Kasumi-1 (cell line): ENCODE measurements around the gene OLFML1.
A peak's percentile ranks its signal among the peaks of the same experiment; 100 is the strongest.
"Not testable (repeated sequence)": the region's sequence is repeated elsewhere in the genome, so short reads cannot be mapped to it uniquely, and the experiment has no call there.

ENCODE experiments used
- DNase-seq, 2 experiments: peaks; one replicate each; lab custom pipeline; 2025; lab: John Stamatoyannopoulos, UW

Gene OLFML1

DNA sequence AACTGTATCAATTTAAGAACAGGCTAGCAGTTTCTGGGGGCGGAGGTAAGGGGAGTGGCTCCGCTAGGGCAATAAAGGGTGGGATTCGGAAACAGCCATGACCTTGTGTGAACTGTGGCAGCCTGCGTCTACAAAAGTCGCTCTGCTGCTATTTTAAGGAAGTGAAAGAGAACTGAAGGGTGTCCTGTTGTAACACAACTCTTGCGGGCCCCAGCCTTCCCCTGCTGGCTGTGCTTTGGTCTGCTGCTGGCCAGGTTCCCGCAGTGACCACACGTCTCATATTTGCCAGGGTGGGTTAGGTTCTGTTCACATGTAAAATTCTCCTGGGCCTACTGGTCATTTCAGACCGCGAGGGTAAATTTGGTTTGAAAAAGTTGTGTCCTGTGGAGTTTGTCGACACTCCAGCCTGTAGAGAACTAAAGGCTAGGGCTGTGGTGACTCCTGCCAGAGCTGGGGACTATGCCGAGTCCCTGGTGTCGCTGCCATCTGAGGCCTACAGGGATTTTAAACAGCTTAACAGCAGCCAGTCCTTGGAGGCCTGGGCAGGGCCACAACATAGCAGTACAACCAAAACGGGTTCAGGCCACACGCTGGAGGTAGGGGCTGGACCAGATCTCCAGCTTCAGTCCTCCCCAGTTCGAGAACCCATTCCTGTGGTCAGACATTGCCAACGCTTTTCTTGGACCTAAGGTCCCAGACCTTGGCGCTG, 27.4 kb downstream of the OLFML1 start:
- DNase-seq, result peak; percentile 67 to 73

DNA sequence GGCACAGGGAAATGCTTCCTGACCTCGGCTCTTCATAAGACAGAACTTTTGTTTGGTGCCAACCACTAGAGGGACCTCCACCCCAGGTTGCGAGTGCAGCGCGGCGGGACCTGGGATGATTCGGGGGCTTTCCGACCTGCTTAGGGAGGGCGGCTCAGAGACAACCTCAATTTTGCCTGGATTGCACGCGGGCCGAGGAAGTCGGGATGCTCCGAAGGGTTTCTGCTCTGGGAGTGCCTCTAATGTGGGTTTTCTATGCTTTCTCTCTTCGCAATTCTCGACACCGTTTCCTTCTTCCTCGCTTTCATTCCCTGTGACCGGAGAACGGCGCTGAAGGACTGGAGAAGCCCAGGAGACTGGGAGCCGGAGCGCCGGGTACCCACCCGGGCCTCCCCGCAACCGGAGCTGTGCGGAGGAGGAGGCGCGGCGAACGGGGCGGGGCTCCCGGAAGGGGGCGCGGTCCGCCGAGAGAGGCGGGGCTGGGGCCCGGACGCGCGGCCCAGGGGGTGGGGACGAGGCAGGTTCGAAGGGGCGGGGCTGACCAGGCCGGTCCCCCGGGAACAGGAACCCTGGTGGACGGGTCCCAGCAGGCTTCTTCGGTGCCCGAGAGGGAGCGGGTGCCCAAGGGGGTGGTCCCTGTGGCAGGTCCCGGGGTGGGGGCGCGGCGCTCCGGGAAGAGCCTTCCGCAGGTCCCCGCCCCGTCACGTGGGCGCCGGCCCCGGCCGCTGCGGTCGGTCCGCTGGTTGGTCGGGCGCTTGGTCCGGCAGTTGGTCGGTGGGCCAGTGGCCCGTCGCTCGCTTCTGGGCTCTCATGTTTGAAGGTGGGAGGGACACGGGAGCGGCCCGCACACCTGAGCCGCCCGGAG, 28.2 kb downstream of the OLFML1 start, which contains the start of gene PPFIBP2:
TSS of gene PPFIBP2 (plus strand) at position 766 of the 865 bp plus-strand sequence. CDS start 35,477 bp downstream, outside the sequence.
- DNase-seq, result peak; percentile 35 to 42

- peak in 1 of 2 experiments; percentile 1 for DNase-seq
Observed at GRCh38 chr11:7514099-7514591, 28.8 kb downstream of the OLFML1 start.

DNA sequence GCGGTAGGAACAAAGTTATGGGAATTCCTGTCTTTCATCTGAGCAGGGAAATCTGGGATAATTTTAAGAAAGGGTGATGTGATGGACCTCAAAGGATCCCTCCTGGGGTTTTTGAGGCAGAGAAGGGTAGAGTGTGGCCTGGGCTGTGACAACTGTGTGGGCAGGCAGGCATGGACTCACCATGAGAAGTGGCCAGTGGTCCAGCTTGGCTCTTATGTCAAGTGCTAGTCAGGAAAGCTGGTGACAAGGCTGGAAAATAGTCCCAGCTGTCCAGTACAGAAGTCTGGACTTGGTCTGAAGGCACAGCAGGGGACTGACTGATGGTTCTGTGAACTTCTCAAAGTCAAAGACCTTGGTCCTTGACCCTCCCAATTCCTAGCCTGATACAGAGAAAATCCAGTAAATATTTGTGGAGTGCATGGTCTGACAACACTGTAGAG, 30.2 kb downstream of the OLFML1 start:
- DNase-seq, result no peak

DNA sequence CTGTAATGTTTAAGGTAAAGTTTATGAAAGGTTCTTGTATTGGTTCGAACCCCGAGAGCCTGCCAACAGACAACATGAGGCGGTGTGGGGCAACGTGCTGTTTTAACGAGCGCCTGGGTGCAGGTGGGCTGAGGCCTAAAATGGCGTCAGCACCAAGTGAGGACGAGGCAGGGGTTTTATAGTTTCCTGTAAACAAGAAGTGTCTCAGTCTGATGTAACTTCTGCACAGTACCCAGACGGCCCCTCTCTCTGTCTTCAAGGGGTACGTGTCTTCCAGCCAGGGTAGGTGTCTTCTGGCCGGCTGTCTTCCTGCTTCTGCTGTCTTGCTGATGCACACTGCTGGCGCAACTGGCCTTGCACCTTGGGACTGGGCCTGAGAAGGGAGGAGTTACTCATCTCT, 31.2 kb downstream of the OLFML1 start:
- DNase-seq, result no peak

GRCh38 chr11:7517743-7518142, 32.4 kb downstream of the OLFML1 start:
- not testable (repeated sequence) for DNase-seq

DNA sequence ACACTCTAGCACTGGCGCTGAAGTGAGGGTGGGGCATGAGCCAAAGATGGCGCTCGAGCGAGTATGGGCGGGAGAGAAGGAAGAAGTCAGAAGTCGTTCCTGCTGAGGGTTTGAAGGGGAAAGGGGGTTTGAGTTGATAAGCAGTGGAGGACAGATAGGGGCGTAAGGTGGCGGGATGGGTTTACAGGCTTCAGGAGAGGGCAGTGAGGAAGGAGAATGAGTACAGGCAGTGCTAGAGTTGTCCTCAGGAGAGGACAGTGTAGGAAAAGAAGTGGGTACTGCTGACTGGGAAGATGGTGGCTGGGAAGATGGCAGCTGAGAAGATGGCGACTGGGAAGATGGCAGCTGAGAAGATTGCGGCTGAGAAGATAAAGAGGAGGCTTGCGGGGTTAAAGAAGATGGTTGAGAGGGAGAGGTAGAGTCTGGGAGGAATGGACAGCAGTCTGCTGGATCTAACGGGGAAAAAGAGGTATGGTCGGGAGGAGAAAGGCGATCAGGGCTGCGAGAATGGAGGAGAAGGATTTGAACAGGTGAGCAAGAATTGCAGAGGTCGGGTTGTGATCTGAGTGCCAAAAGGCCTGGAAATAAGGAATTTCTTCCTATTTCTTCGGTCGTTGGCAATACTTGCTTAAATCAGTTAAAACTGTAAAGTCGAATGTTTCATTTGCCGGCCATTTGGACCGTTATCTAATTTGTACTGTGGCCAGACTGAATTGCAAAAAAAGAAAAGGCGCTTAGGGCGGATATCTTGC, 33.7 kb downstream of the OLFML1 start:
- no peak for DNase-seq

DNA sequence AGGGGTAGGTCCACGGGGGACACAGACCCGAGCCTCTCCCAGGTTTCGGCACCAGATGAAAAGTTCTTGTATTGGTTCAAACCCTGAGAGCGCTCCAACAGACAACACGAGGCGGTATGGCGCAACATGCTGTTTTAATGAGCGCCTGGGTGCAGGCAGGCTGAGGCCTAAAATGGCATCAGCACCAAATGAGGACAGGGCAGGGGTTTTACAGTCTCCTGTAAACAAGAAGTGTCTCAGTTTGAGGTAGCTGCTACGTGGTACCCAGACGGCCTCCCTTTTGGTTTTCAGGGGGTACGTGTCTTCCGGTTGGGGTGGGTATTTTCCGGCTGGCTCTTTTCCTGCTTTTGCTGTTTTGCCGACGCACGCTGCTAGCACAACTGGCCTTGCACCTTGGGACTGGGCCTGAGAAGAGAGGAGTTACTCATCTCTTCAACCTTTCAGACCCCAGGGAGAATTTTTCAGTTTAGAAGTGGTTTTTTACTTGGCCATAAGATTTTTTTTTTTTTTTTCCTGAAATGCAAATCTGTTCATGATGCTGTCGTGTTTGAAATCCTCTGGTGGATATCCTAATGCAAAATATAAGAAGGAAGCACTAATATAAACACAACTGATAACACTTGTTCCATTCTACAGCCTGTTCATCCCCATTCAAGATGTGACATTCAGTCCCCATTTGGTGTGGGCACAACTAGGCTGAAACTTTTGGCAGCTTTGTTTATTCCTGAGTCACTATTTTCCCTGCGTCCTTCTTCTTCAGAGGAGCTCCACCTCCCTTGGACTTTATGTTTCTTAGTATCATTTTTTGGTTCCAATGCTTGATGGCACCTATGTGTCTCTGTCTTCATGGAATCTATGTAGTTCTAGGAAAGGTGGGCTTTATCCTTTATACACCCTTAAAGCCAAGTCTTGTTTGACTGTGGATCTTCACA, 35.0 kb downstream of the OLFML1 start:
- DNase-seq, result no peak

GRCh38 chr11:7520981-7521487, 35.7 kb downstream of the OLFML1 start:
- no peak for DNase-seq

DNA sequence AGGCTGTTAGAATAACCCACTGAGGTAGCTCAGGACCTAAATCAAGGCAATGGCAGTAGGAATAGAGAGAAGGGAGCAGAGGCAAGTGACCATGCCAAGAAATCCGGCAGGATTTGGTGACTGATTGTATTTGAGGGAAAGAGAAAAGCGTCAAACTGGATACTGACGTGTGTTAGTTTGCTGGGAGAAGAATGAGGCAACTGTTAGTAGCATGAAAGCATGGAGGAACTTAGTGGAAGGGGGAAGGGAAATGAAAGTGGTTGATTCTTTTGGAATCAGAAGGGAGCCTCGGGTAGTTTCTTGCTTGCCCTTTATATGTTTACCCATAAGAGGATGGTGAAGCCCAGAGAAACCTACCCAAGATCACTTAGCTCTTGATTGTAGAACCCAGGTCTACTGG, 36.8 kb downstream of the OLFML1 start:
- no peak for DNase-seq

DNA sequence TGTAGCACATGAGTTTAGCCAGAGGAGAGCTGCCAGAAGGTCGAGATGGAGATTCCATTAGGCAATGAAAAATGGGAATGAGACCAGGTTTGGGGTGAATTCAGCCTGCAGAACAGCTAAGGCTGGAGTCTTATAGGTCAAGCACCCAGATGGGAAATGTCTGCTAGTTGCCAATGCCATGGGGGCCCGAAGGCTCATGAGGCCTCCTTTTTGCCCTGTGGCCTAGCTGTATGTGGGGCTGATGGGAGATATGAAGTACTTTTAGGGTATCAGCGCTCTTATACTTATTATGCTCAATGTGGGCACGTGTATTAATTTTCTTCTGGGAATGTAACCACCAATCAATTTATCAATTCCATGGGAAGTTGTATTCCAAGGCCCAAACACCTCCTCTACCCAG, 37.2 kb downstream of the OLFML1 start:
- DNase-seq, result no peak

DNA sequence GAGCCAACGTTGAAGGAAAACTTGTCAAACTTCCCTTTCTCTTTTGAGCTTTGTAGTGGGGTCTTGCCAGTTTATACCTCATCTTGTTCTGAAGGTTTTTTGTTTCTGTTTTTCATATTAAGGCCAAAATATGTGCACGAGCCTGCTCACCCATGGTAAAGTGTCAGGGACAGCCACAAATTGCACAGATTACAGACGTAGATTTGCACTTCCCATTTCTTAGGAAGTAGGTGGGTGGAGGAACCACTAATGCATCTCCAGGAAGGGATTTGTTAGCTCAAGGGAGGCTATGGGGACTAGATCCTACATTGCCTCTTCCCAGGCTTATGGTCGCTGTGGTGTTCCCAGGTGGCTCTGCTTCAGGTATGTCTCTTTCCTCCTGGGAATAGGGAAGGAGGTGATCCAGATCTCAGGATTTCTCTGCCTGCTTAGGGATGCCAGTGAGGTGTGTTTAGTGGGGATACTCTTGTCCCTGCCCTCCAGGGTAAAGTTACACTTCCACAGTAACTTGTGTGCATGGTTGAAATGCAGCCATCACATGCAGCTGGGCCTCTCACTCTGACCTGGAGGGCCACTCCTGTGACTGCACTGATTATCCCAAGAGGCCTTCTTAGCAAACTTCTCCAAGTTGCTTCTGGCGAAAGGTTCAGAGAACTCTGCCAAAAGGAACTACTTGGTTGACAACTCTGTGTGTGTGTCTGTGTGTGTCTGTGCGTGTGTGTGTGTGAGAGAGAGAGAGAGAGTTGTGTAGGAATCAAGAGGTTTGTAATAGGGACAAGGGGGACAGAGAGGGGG, 38.3 kb downstream of the OLFML1 start:
- no peak for DNase-seq

DNA sequence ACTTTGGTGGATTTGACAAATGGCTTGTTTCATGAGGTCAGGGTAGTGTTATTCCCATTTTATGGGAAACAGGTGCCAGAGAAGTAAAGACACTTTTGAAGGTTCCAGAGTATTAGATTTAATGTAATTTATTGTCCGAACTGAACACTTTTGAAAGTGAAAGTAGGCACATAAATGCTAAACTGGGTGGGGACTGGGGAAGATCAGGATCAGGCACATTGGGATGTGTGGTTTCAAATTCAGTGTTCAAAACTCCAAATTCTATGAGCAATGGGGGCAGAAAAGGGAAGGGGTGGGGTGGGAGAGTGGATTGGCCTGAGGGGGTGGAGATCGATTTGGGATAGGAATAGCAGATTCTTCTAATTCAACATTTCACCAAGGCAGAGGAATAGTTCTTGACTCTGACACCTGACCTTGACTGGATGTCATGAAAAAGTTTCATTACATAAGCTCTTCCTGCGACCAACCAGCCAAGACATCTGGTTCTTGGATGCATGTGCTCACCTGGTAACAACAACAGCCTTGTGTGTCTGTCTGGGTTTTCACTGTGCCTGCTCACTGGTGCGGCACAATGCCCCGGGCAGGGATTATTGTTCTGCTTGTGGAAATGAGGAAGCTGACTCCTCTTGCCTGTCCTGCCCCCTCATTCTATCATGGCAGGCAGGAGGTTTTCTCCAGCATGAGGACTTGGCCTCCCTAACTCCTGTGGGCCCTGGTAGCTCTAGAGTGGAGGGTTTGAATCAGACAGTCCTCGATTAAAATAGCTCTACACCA, 39.3 kb downstream of the OLFML1 start:
- peak in 1 of 2 experiments; percentile 0 for DNase-seq

DNA sequence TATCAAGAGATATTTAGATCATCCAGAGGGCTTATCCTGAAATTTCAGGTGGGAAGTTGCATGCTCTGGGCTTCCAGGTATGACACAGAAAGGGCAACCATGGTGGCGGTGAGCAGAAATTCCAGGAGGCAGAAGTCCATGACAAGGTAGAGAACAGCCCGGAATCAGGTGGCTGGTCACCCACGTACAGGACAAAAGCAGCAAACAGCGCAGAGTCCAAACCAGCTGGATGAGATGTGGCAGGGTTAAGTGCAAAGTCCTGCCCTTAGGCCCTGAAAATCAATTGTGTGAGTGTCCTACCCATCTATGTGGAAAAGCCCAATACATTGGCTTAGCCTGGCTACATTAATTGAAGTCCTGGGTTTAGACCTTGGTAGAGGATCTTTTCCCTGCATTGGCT, 40.1 kb downstream of the OLFML1 start:
- no peak for DNase-seq

DNA sequence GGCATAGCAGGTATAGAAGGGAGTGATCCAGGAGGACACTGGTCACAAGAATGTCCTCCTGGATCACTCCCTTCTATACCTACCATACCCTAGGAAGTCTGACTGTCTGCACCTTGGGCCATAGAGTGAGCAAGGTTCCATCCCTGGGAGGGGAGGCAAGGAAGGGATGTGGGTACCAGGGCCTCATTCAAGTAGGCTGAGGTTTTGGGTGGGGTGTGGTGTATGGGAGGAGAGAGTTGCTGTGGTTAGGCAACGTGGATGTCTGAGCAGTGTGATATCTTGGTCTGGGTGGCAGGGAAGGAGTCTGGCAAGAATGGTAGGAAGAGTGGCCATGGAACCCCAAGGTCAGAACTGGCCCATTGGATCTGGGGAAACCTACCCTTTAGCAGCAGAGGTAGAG, 41.7 kb downstream of the OLFML1 start:
- DNase-seq, result no peak

GRCh38 chr11:7528514-7529049, 43.3 kb downstream of the OLFML1 start:
- DNase-seq, result no peak

GRCh38 chr11:7530013-7530640, 44.8 kb downstream of the OLFML1 start:
- DNase-seq, result no peak

- DNase-seq, result no peak
Observed at GRCh38 chr11:7531011-7531410, 45.7 kb downstream of the OLFML1 start.
